ENCODE measurements around the gene FEM1B. TPM values are rescaled to one million over a fixed set of nuclear protein-coding genes. Genes with fewer than 3 reads are reported as not detected.

Gene FEM1B
- total RNA-seq, 2 experiments from 2014 or later, result 83.2 to 94.9 TPM

GRCh38 chr15:68325726-68326125, 48.2 kb downstream of the FEM1B start:
- Mint-ChIP-seq H3K27ac (peak overlapping the region; percentile 82), H3K4me1 (ENCODE audit: low read depth) (peaks cover 62% of the 10 kb centered on the region), H3K36me3 (ENCODE audit: low read depth) (no peaks in the 10 kb centered on the region), H3K27me3 (no peaks in the 10 kb centered on the region), H3K4me3 (no peak overlapping the region), H3K9me3 (no peaks in the 10 kb centered on the region)
- CTCF ChIA-PET, result no interaction called here
- Histone ChIP-seq H3K36me3 (ENCODE audit: insufficient read depth, low read length) (no peaks in the 10 kb centered on the region), H3K27ac (ENCODE audit: low read depth in 1 of 2, low read length in 2 of 2) (no peak overlapping the region), H3K4me1 (ENCODE audit: insufficient read depth, low read length) (peaks cover 15% of the 10 kb centered on the region), H3K4me3 (ENCODE audit: low read length) (no peak overlapping the region), H3K27me3 (ENCODE audit: control insufficient read depth in 1 of 2, insufficient read depth in 2 of 2, low read length in 2 of 2) (no peaks in the 10 kb centered on the region), H3K9me3 (ENCODE audit: control insufficient read depth in 1 of 2, insufficient read depth in 1 of 2, low read length in 2 of 2) (no peaks in the 10 kb centered on the region)
- DNase-seq (no peak), ATAC-seq (ENCODE audit: poor library complexity) (no peak)
- POLR2A ChIA-PET, result interaction anchor here (1.7 kb wide), 1 partner anchor 48 kb away, joined by 9 read pairs; the partner anchor contains the start of gene FEM1B
- no peak for TF ChIP-seq CTCF (IDR thresholded peaks at IDR 0.05)
- intact Hi-C loops (cut with DNase I, micrococcal nuclease), result loop anchor here in 1 of 2 experiments (5.0 kb wide), 1 partner anchor 57 kb away; no protein-coding TSS in a partner anchor

GRCh38 chr15:68326711-68327354, 49.3 kb downstream of the FEM1B start:
- H3K9me3 ChIP-seq (ENCODE audit: control insufficient read depth in 1 of 2, insufficient read depth in 1 of 2, low read length in 2 of 2), result no peaks in the 10 kb centered on the region
- intact Hi-C loops (cut with DNase I, micrococcal nuclease), result loop anchor here in 1 of 2 experiments (5.0 kb wide), 1 partner anchor 55 kb away; no protein-coding TSS in a partner anchor
- H3K36me3 ChIP-seq (ENCODE audit: insufficient read depth, low read length), result no peaks in the 10 kb centered on the region
- H3K9me3 Mint-ChIP-seq, result no peaks in the 10 kb centered on the region
- peak in 1 of 14 experiments; percentile 17 for DNase-seq
- no peak overlapping the region for H3K4me3 ChIP-seq (ENCODE audit: low read length)
- peak overlapping the region; percentile 82 for H3K27ac Mint-ChIP-seq
- no peak overlapping the region for H3K27ac ChIP-seq (ENCODE audit: low read depth in 1 of 2, low read length in 2 of 2)
- ATAC-seq (ENCODE audit: poor library complexity), result no peak
- no peaks in the 10 kb centered on the region for H3K36me3 Mint-ChIP-seq (ENCODE audit: low read depth)
- H3K4me3 Mint-ChIP-seq, result peak overlapping the region; percentile 70
- peaks cover 15% of the 10 kb centered on the region for H3K4me1 ChIP-seq (ENCODE audit: insufficient read depth, low read length)
- H3K4me1 Mint-ChIP-seq (ENCODE audit: low read depth), result peaks cover 58% of the 10 kb centered on the region
- H3K27me3 Mint-ChIP-seq, result no peaks in the 10 kb centered on the region
- TF ChIP-seq CTCF (IDR thresholded peaks at IDR 0.05), result no peak
- ChIA-PET CTCF (no interaction called here), POLR2A (interaction anchor here (1.7 kb wide), 1 partner anchor 49 kb away, joined by 9 read pairs; the partner anchor contains the start of gene FEM1B)
- no peaks in the 10 kb centered on the region for H3K27me3 ChIP-seq (ENCODE audit: control insufficient read depth in 1 of 2, insufficient read depth in 2 of 2, low read length in 2 of 2)

GRCh38 chr15:68328443-68328842, 50.9 kb downstream of the FEM1B start:
- peak overlapping the region; percentile 82 for H3K27ac Mint-ChIP-seq
- no peaks in the 10 kb centered on the region for H3K36me3 Mint-ChIP-seq (ENCODE audit: low read depth)
- no peaks in the 10 kb centered on the region for H3K27me3 ChIP-seq (ENCODE audit: control insufficient read depth in 1 of 2, insufficient read depth in 2 of 2, low read length in 2 of 2)
- H3K9me3 Mint-ChIP-seq, result no peaks in the 10 kb centered on the region
- H3K9me3 ChIP-seq (ENCODE audit: control insufficient read depth in 1 of 2, insufficient read depth in 1 of 2, low read length in 2 of 2), result no peaks in the 10 kb centered on the region
- no peak overlapping the region for H3K4me3 ChIP-seq (ENCODE audit: low read length)
- peak in 7 of 14 experiments; percentile 6 to 19 (median 16) for DNase-seq
- ATAC-seq (ENCODE audit: poor library complexity), result peak; percentile 92
- peak; percentile 34 for TF ChIP-seq CTCF (IDR thresholded peaks at IDR 0.05)
- H3K4me3 Mint-ChIP-seq, result peak overlapping the region; percentile 5
- intact Hi-C loops (cut with DNase I, micrococcal nuclease), result loop anchor here (1.0 to 5.0 kb wide), 2 partner anchors 22 to 54 kb away; no protein-coding TSS in a partner anchor
- H3K27me3 Mint-ChIP-seq, result peaks cover 5% of the 10 kb centered on the region
- CTCF ChIA-PET, result no interaction called here
- no peak overlapping the region for H3K27ac ChIP-seq (ENCODE audit: low read depth in 1 of 2, low read length in 2 of 2)
- POLR2A ChIA-PET, result interaction anchor here (0.5 to 1.9 kb wide), 11 partner anchors 9 to 274 kb away, joined by 3 to 21 read pairs (median 5); partner anchors contain the start of genes FEM1B and PIAS1
- peaks cover 53% of the 10 kb centered on the region for H3K4me1 Mint-ChIP-seq (ENCODE audit: low read depth)
- peaks cover 15% of the 10 kb centered on the region for H3K4me1 ChIP-seq (ENCODE audit: insufficient read depth, low read length)
- H3K36me3 ChIP-seq (ENCODE audit: insufficient read depth, low read length), result no peaks in the 10 kb centered on the region
